HG03108 (cell line): ENCODE data around the gene WDR26.
"Not testable (repeated sequence)": the region's sequence is repeated elsewhere in the genome, so short reads cannot be mapped to it uniquely, and the experiment has no call there.

ENCODE experiments used
- ATAC-seq: cut with Tn5 transposase; IDR thresholded peaks from one replicate; pipeline ENCODE4 v1.9.1; 2021; ENCODE audit warnings: moderate library complexity; ENCODE audit not compliant: unreplicated experiment

The WDR26 gene

GRCh38 chr1:224434691-224435317, at the start of gene WDR26:
Gene WDR26 (minus strand): TSS chr1:224434797.
- peak; percentile 88 for ATAC-seq

- not testable (repeated sequence) for ATAC-seq
Measured at GRCh38 chr1:224483206-224483605, 48.6 kb upstream of the WDR26 start.

GRCh38 chr1:224482619-224483018, 48.0 kb upstream of the WDR26 start:
- no peak for ATAC-seq

GRCh38 chr1:224481601-224482000, 47.0 kb upstream of the WDR26 start:
- no peak for ATAC-seq

GRCh38 chr1:224480888-224481459, 46.4 kb upstream of the WDR26 start:
- ATAC-seq: not testable (repeated sequence)

- ATAC-seq: not testable (repeated sequence)
Measured at GRCh38 chr1:224480200-224480599, 45.6 kb upstream of the WDR26 start.

- no peak for ATAC-seq
Measured at GRCh38 chr1:224472806-224473205, 38.2 kb upstream of the WDR26 start.

GRCh38 chr1:224466154-224466553, 31.6 kb upstream of the WDR26 start:
- ATAC-seq: no peak

GRCh38 chr1:224459966-224460365, 25.4 kb upstream of the WDR26 start:
- no peak for ATAC-seq

GRCh38 chr1:224458996-224459395, 24.4 kb upstream of the WDR26 start:
- ATAC-seq: no peak

GRCh38 chr1:224458296-224458695, 23.7 kb upstream of the WDR26 start:
- no peak for ATAC-seq

- no peak for ATAC-seq
Measured at GRCh38 chr1:224457782-224458144, 23.2 kb upstream of the WDR26 start.

GRCh38 chr1:224456637-224456953, 22.0 kb upstream of the WDR26 start:
- ATAC-seq: no peak

GRCh38 chr1:224454402-224455055, 19.9 kb upstream of the WDR26 start:
- ATAC-seq: no peak

GRCh38 chr1:224450561-224451350, 16.2 kb upstream of the WDR26 start:
- ATAC-seq: no peak

- ATAC-seq: no peak
Measured at GRCh38 chr1:224450159-224450558, 15.6 kb upstream of the WDR26 start.

- no peak for ATAC-seq
Measured at GRCh38 chr1:224448453-224449017, 13.9 kb upstream of the WDR26 start.

- no peak for ATAC-seq
Measured at GRCh38 chr1:224447971-224448370, 13.4 kb upstream of the WDR26 start.

- ATAC-seq: no peak
Measured at GRCh38 chr1:224447251-224447650, 12.7 kb upstream of the WDR26 start.

GRCh38 chr1:224438989-224439388, 4.4 kb upstream of the WDR26 start:
- ATAC-seq: no peak

- no peak for ATAC-seq
Measured at GRCh38 chr1:224435999-224436398, 1.4 kb upstream of the WDR26 start.
